ENCODE measurements around the gene FHOD3. TPM values are rescaled to one million over a fixed set of nuclear protein-coding genes. Genes with fewer than 3 reads are reported as not detected.
"Not testable (repeated sequence)": the region's sequence is repeated elsewhere in the genome, so short reads cannot be mapped to it uniquely, and the experiment has no call there.

Gene FHOD3
- total RNA-seq, 1 donor from 2014 or later = 8.9 TPM

DNA sequence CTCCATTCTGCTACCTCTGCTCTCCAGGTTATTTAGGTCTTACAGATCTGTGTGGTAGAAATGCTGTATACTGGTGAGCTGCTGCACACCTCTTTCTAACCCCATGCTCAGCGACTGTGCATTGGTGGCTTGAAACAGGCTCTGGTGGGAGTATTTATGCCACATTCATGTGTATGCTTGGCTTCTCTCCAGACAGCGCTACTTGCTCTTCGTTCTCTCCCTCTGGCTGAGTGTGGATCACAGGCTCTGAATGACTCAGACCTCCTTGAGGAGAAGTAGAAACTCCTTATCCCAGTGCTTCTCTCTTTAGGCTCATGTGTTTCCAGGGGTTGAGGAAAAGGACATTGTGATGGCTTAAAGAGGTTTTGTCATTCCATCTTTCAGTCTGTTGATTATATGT is 54.9 kb downstream of the FHOD3 start:
- Mint-ChIP-seq H3K36me3 (ENCODE audit: low read depth) (peaks cover 2% of the 10 kb centered on the region), H3K9me3 (ENCODE audit: low read depth) (peaks cover 3% of the 10 kb centered on the region), H3K27ac (ENCODE audit: unreplicated experiment) (peak overlapping the region; percentile 77), H3K27me3 (ENCODE audit: low read depth) (no peaks in the 10 kb centered on the region), H3K4me1 (ENCODE audit: low read depth) (peaks cover 42% of the 10 kb centered on the region), H3K4me3 (ENCODE audit: unreplicated experiment) (no peak overlapping the region)
- no peak for DNase-seq (ENCODE audit: low spot score)
- TF ChIP-seq, protein P1, sequence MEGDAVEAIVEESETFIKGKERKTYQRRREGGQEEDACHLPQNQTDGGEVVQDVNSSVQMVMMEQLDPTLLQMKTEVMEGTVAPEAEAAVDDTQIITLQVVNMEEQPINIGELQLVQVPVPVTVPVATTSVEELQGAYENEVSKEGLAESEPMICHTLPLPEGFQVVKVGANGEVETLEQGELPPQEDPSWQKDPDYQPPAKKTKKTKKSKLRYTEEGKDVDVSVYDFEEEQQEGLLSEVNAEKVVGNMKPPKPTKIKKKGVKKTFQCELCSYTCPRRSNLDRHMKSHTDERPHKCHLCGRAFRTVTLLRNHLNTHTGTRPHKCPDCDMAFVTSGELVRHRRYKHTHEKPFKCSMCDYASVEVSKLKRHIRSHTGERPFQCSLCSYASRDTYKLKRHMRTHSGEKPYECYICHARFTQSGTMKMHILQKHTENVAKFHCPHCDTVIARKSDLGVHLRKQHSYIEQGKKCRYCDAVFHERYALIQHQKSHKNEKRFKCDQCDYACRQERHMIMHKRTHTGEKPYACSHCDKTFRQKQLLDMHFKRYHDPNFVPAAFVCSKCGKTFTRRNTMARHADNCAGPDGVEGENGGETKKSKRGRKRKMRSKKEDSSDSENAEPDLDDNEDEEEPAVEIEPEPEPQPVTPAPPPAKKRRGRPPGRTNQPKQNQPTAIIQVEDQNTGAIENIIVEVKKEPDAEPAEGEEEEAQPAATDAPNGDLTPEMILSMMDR (IDR thresholded peaks at IDR 0.05) = no peak

GRCh38 chr18:36354989-36355388 is 57.5 kb downstream of the FHOD3 start:
- Mint-ChIP-seq H3K27ac (ENCODE audit: unreplicated experiment) (no peak overlapping the region), H3K27me3 (ENCODE audit: low read depth) (no peaks in the 10 kb centered on the region), H3K36me3 (ENCODE audit: low read depth) (peaks cover 2% of the 10 kb centered on the region), H3K4me1 (ENCODE audit: low read depth) (peaks cover 26% of the 10 kb centered on the region), H3K9me3 (ENCODE audit: low read depth) (peaks cover 3% of the 10 kb centered on the region), H3K4me3 (ENCODE audit: unreplicated experiment) (no peak overlapping the region)
- TF ChIP-seq, protein P1 (IDR thresholded peaks at IDR 0.05) = no peak
- no peak for DNase-seq (ENCODE audit: low spot score)

GRCh38 chr18:36355511-36355910 is 58.0 kb downstream of the FHOD3 start:
- no peak overlapping the region for H3K27ac Mint-ChIP-seq (ENCODE audit: unreplicated experiment)
- TF ChIP-seq, protein P1 (IDR thresholded peaks at IDR 0.05) = no peak
- no peak overlapping the region for H3K4me3 Mint-ChIP-seq (ENCODE audit: unreplicated experiment)
- H3K9me3 Mint-ChIP-seq (ENCODE audit: low read depth) = peaks cover 3% of the 10 kb centered on the region
- no peaks in the 10 kb centered on the region for H3K27me3 Mint-ChIP-seq (ENCODE audit: low read depth)
- H3K4me1 Mint-ChIP-seq (ENCODE audit: low read depth) = peaks cover 21% of the 10 kb centered on the region
- peaks cover 2% of the 10 kb centered on the region for H3K36me3 Mint-ChIP-seq (ENCODE audit: low read depth)
- no peak for DNase-seq (ENCODE audit: low spot score)

DNA sequence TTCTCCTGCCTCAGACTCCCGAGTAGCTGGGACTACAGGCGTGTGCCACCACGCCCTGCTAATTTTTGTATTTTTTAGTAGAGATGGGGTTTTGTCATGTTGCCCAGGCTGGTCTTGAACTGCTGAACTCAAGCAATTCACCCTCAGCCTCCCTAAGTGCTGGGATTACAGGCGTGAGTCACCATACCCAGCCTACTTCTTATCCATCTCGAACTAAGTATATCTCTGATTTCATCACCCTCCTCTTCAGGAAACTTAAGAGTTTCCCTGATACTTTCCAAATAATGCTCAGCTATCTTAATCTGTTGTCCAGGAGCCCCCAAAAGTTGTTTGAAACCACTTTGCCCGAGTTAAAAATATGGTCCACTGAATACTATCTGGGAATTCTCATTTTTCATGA is 59.2 kb downstream of the FHOD3 start:
- not testable (repeated sequence) for H3K4me3 Mint-ChIP-seq (ENCODE audit: unreplicated experiment); DNase-seq (ENCODE audit: low spot score); H3K4me1 Mint-ChIP-seq (ENCODE audit: low read depth); H3K27me3 Mint-ChIP-seq (ENCODE audit: low read depth); H3K36me3 Mint-ChIP-seq (ENCODE audit: low read depth); H3K9me3 Mint-ChIP-seq (ENCODE audit: low read depth); H3K27ac Mint-ChIP-seq (ENCODE audit: unreplicated experiment)

DNA sequence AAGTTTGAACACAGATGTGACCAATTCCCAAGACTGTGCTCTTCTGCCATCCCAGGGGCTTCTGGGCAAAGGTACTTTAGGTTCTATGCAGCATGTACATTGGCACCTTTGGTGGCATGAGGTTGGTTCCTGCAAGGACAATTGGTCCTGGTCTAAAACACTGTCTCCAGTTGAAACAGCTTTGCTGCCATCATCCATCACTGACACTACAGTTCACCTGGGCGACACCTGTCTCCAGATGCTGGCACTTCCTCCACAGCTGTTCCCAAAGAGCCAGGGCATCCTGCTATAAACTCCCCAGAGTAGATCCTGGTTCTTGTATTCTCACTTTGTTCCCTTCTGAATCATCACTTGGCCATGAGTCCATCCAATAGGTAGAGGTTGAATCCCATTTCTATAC is 60.6 kb downstream of the FHOD3 start:
- Mint-ChIP-seq H3K27ac (ENCODE audit: unreplicated experiment) (no peak overlapping the region), H3K4me3 (ENCODE audit: unreplicated experiment) (no peak overlapping the region), H3K4me1 (ENCODE audit: low read depth) (no peaks in the 10 kb centered on the region), H3K9me3 (ENCODE audit: low read depth) (peaks cover 10% of the 10 kb centered on the region), H3K36me3 (ENCODE audit: low read depth) (peaks cover 4% of the 10 kb centered on the region), H3K27me3 (ENCODE audit: low read depth) (no peaks in the 10 kb centered on the region)
- no peak for DNase-seq (ENCODE audit: low spot score)
- TF ChIP-seq, protein P1 (IDR thresholded peaks at IDR 0.05) = no peak

- Mint-ChIP-seq H3K4me1 (ENCODE audit: low read depth) (no peaks in the 10 kb centered on the region), H3K9me3 (ENCODE audit: low read depth) (peaks cover 11% of the 10 kb centered on the region), H3K27me3 (ENCODE audit: low read depth) (peaks cover 6% of the 10 kb centered on the region), H3K4me3 (ENCODE audit: unreplicated experiment) (no peak overlapping the region), H3K36me3 (ENCODE audit: low read depth) (peaks cover 5% of the 10 kb centered on the region), H3K27ac (ENCODE audit: unreplicated experiment) (no peak overlapping the region)
- DNase-seq (ENCODE audit: low spot score) = no peak
- TF ChIP-seq, protein P1 (IDR thresholded peaks at IDR 0.05) = no peak
These were observed 62.9 kb downstream of the FHOD3 start for GRCh38 chr18:36360256-36360909.

Measured in chondrocyte (in vitro differentiated cells).